ENCODE measurements around the gene NT5DC4.

- TF ChIP-seq SIN3A (IDR thresholded peaks at IDR 0.05; ENCODE audit: borderline replicate concordance, insufficient read depth, low read depth, low read length): no peak
- TF ChIP-seq, protein P1, sequence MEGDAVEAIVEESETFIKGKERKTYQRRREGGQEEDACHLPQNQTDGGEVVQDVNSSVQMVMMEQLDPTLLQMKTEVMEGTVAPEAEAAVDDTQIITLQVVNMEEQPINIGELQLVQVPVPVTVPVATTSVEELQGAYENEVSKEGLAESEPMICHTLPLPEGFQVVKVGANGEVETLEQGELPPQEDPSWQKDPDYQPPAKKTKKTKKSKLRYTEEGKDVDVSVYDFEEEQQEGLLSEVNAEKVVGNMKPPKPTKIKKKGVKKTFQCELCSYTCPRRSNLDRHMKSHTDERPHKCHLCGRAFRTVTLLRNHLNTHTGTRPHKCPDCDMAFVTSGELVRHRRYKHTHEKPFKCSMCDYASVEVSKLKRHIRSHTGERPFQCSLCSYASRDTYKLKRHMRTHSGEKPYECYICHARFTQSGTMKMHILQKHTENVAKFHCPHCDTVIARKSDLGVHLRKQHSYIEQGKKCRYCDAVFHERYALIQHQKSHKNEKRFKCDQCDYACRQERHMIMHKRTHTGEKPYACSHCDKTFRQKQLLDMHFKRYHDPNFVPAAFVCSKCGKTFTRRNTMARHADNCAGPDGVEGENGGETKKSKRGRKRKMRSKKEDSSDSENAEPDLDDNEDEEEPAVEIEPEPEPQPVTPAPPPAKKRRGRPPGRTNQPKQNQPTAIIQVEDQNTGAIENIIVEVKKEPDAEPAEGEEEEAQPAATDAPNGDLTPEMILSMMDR (IDR thresholded peaks at IDR 0.05): no peak
- TF ChIP-seq POLR2AphosphoS5 (IDR thresholded peaks at IDR 0.05; ENCODE audit: low read depth, low read length): no peak
- TF ChIP-seq TCF7L2 (IDR thresholded peaks at IDR 0.05; ENCODE audit: low read depth, low read length): no peak
These were observed 52.2 kb downstream of the NT5DC4 start for GRCh38 chr2:112772911-112773475.

Data from Panc1 (cell line).